Endothelial cell of umbilical vein (primary cell): ENCODE measurements around the gene VWA8.
"Not testable (repeated sequence)": the region's sequence is repeated elsewhere in the genome, so short reads cannot be mapped to it uniquely, and the experiment has no call there.

ENCODE experiments used
- CTCF ChIP-seq, 2 donors: IDR thresholded peaks; 1 replicate in 1 of 2; 2 replicates in 1 of 2; pipeline ENCODE4 v1.5.1; 2011; ENCODE audit warnings: low read length in 2 of 2, mild to moderate bottlenecking in 2 of 2, moderate library complexity in 2 of 2, control low read depth in 1 of 2, inconsistent platforms in 1 of 2, low read depth in 1 of 2; ENCODE audit not compliant: insufficient read depth in 1 of 2; ENCODE audit errors: extremely low read depth in 1 of 2
- EZH2 ChIP-seq: IDR thresholded peaks from 2 replicates; pipeline ENCODE4 v1.6.1; 2012; ENCODE audit warnings: borderline replicate concordance, low read depth, mild to moderate bottlenecking, moderate library complexity, low read length, inconsistent platforms; ENCODE audit not compliant: severe bottlenecking
- FOS ChIP-seq: IDR thresholded peaks from 2 replicates; pipeline ENCODE4 v1.6.1; 2011; ENCODE audit warnings: mild to moderate bottlenecking, low read length, moderate library complexity, borderline replicate concordance; ENCODE audit not compliant: insufficient read depth
- GATA2 ChIP-seq: IDR thresholded peaks from 2 replicates; pipeline ENCODE4 v1.7.0; 2011; ENCODE audit warnings: low read depth, mild to moderate bottlenecking, moderate library complexity, mixed read lengths, low read length; ENCODE audit not compliant: insufficient read length, insufficient read depth
- JUN ChIP-seq: IDR thresholded peaks from 2 replicates; pipeline ENCODE4 v1.6.1; 2011; ENCODE audit warnings: borderline replicate concordance, low read depth; ENCODE audit not compliant: insufficient read length, insufficient read depth
- MAX ChIP-seq: IDR thresholded peaks from 2 replicates; pipeline ENCODE4 v1.6.1; 2011; ENCODE audit not compliant: insufficient read depth, insufficient read length
- MYC ChIP-seq: IDR thresholded peaks from one replicate; pipeline ENCODE4 v1.6.1; 2011; ENCODE audit warnings: mild to moderate bottlenecking, low read depth, low read length
- POLR2A ChIP-seq: IDR thresholded peaks from 2 replicates; pipeline ENCODE4 v1.6.1; 2012; ENCODE audit warnings: low read depth, mild to moderate bottlenecking, control low read depth, low read length
- POLR2AphosphoS5 ChIP-seq: IDR thresholded peaks from 2 replicates; pipeline ENCODE4 v1.6.1; 2012; ENCODE audit warnings: low read depth, mild to moderate bottlenecking, control low read depth, low read length, moderate library complexity; ENCODE audit not compliant: insufficient read depth

DNA sequence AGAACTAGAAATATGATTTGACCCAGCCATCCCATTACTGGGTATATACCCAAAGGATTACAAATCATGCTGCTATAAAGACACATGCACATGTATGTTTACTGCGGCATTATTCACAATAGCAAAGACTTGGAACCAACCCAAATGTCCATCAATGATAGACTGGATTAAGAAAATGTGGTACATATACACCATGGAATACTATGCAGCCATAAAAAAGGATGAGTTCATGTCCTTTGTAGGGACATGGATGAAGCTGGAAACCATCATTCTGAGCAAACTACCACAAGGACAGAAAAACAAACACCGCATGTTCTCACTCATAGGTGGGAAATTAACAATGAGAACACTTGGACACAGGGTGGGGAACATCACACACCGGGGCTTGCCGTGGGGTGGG, 38.0 kb downstream of the VWA8 start:
- TF ChIP-seq CTCF (IDR thresholded peaks at IDR 0.05; ENCODE audit: extremely low read depth in 1 of 2, insufficient read depth in 1 of 2, low read depth in 1 of 2, low read length in 2 of 2); MAX; MYC; POLR2A; GATA2; EZH2; JUN; POLR2AphosphoS5; FOS: not testable (repeated sequence)
